Nephron (organoid): Measurements from ENCODE around the gene CROCC2.

Source experiments
- H3K27ac Mint-ChIP-seq, 3 experiments: 2 replicates each; pipeline ENCODE4 v1.8.0; 2020; ENCODE audit warnings: mixed read lengths in 3 of 3, mild to moderate bottlenecking in 2 of 3, moderate library complexity in 1 of 3
- H3K27me3 Mint-ChIP-seq: 2 replicates; pipeline ENCODE4 v1.8.0; 2021; ENCODE audit warnings: low read depth, mild to moderate bottlenecking, moderate library complexity, mixed read lengths
- H3K36me3 Mint-ChIP-seq: 2 replicates; pipeline ENCODE4 v1.8.0; 2020; ENCODE audit warnings: low read depth, mixed read lengths
- H3K4me1 Mint-ChIP-seq: 2 replicates; pipeline ENCODE4 v1.8.0; 2020; ENCODE audit warnings: mixed read lengths
- H3K4me3 Mint-ChIP-seq, 3 experiments: 2 replicates each; pipeline ENCODE4 v1.8.0; 2020; ENCODE audit warnings: mild to moderate bottlenecking in 3 of 3, mixed read lengths in 3 of 3, moderate library complexity in 2 of 3
- H3K9me3 Mint-ChIP-seq: 2 replicates; pipeline ENCODE4 v1.8.0; 2020; ENCODE audit warnings: mixed read lengths
- TF ChIP-seq, protein P1 (sequence below), 3 experiments: fragments of 200-600 bp; sonication (generic); IDR thresholded peaks; one replicate each; pipeline ENCODE4 v1.5.0; 2021; ENCODE audit warnings: antibody characterized with exemption in 3 of 3; ENCODE audit not compliant: unreplicated experiment in 3 of 3

CROCC2 gene

DNA sequence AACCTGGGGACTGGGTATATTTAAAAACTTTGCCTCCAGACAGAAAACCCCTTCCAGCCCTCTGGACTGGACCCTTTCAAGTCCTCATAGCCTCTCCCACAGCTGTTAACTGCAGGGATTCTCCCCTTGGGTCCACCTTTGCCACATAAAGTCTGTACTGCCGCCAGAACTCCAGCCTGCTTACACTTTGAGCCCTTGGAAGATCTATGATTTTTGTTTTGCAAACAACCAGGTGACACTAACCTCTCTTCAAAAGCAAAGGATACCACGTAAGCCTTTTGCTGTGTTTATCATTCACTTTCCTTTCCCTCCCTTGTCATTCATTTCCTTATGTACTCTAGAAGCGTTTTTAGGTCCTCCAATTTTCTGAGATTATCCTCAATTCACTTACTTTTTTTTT is 41.7 kb upstream of the CROCC2 start:
- Mint-ChIP-seq H3K4me3 (no peak overlapping the region), H3K36me3 (no peaks in the 10 kb centered on the region), H3K27me3 (peaks cover 24% of the 10 kb centered on the region), H3K9me3 (no peaks in the 10 kb centered on the region), H3K4me1 (peaks cover 6% of the 10 kb centered on the region), H3K27ac (no peak overlapping the region)
- TF ChIP-seq, protein P1, sequence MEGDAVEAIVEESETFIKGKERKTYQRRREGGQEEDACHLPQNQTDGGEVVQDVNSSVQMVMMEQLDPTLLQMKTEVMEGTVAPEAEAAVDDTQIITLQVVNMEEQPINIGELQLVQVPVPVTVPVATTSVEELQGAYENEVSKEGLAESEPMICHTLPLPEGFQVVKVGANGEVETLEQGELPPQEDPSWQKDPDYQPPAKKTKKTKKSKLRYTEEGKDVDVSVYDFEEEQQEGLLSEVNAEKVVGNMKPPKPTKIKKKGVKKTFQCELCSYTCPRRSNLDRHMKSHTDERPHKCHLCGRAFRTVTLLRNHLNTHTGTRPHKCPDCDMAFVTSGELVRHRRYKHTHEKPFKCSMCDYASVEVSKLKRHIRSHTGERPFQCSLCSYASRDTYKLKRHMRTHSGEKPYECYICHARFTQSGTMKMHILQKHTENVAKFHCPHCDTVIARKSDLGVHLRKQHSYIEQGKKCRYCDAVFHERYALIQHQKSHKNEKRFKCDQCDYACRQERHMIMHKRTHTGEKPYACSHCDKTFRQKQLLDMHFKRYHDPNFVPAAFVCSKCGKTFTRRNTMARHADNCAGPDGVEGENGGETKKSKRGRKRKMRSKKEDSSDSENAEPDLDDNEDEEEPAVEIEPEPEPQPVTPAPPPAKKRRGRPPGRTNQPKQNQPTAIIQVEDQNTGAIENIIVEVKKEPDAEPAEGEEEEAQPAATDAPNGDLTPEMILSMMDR (IDR thresholded peaks at IDR 0.05; ENCODE audit: unreplicated experiment in 3 of 3) = no peak

DNA sequence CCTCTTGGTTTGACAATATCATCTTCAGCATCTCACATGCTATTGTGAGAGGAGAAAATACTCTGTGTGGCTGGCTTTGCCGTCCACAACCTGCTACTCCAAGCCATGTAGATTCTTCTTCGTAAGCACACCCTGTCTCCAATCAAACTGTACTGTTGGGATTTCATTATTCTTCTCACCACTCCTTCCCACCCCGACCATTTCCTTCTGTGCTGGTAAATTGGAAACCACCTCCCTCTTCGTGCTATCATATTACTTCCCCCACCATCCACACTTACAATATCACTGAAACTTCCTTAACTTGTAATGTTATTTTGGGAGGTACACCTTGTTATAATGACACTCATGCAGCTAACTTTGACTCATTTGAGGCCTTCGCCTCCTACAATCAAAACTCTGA is 40.7 kb upstream of the CROCC2 start:
- no peaks in the 10 kb centered on the region for H3K36me3 Mint-ChIP-seq
- no peak overlapping the region for H3K27ac Mint-ChIP-seq

DNA sequence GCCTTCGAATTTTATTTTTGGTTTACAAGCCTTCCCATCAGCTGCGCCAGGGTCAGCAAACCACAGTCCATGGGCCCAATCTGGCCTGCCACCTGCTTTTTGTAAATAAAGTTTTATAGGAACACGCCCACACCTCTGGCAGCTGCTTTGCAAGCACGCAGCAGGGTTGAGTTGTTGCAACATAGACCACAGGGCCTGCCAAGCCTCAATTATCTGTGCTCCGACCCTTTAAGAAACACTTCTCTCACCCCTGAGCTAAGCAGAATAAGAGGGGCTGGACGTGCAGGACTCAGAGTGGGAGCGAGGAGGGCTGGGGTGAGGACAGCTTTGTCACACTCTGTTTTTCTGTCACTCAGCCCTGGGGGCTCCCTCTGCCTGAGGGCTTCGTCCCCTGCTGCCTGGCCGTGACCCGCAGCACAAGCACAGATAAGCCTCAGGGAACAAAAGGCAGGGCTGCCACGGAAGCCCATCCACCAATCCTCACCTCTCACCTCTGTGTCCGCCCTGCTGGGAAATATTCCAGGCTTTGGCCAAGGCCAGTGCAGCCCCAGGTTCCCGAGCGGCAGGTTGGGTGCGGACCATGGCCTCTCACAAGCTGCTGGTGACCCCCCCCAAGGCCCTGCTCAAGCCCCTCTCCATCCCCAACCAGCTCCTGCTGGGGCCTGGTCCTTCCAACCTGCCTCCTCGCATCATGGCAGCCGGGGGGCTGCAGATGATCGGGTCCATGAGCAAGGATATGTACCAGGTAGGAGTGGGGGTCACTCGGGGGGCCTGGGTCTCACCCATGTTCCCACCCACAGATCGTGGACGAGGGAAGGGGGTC is 37.6 kb upstream of the CROCC2 start, which contains the start of gene AGXT:
TSS of gene AGXT (plus strand) at position 539 of the 823 bp plus-strand sequence. CDS start at position 581, 42 bp downstream.
- TF ChIP-seq, protein P1 (IDR thresholded peaks at IDR 0.05; ENCODE audit: unreplicated experiment in 3 of 3) = no peak
- H3K27me3 Mint-ChIP-seq = peaks cover 16% of the 10 kb centered on the region
- peaks cover 6% of the 10 kb centered on the region for H3K4me1 Mint-ChIP-seq
- H3K9me3 Mint-ChIP-seq = no peaks in the 10 kb centered on the region
- no peak within 1 kb of the TSS for H3K27ac Mint-ChIP-seq
- H3K36me3 Mint-ChIP-seq = no peaks in the 10 kb centered on the region
- no peak within 1 kb of the TSS for H3K4me3 Mint-ChIP-seq

More for the DNA sequence above, 40.7 kb upstream of the CROCC2 start:
- TF ChIP-seq, protein P1 (IDR thresholded peaks at IDR 0.05; ENCODE audit: unreplicated experiment in 3 of 3) = no peak
- Mint-ChIP-seq H3K4me1 (peaks cover 6% of the 10 kb centered on the region), H3K9me3 (no peaks in the 10 kb centered on the region), H3K27me3 (peaks cover 21% of the 10 kb centered on the region), H3K4me3 (no peak overlapping the region)

DNA sequence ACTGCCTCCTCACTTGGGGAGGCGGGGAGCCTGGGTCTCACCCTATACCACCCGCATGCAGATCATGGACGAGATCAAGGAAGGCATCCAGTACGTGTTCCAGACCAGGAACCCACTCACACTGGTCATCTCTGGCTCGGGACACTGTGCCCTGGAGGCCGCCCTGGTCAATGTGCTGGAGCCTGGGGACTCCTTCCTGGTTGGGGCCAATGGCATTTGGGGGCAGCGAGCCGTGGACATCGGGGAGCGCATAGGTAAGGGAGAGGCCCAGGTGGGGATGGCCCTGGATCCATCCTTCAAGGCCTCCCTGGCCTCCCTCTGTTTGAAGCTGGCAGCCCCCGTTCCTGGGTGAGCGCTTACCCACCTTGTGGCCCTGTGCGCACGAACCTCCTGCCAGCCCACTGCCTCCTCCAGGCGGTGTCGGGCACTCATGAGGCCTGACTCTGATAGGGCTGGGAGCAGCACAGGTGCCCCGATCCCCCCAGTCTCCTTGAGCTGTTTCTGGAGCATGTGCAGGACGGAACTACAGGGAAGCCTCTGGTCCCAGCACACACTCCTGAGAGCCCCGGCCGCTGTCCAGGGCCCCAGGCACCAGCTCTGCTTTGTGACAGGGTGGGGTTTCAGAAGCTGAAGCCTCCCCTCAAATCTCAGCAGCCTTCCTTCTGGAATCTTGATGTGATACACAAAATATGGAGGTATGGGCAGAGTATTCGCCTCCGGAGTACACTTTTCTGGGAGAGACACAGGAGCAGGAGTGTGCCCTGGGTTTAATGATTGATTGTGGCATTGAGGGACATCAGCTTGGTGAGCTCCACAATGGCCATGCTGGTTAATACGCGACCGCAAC is 36.8 kb upstream of the CROCC2 start:
- H3K4me1 Mint-ChIP-seq = peaks cover 6% of the 10 kb centered on the region
- TF ChIP-seq, protein P1 (IDR thresholded peaks at IDR 0.05; ENCODE audit: unreplicated experiment in 3 of 3) = no peak
- no peak overlapping the region for H3K4me3 Mint-ChIP-seq
- H3K27ac Mint-ChIP-seq = no peak overlapping the region
- H3K27me3 Mint-ChIP-seq = peaks cover 9% of the 10 kb centered on the region
- no peaks in the 10 kb centered on the region for H3K9me3 Mint-ChIP-seq
- H3K36me3 Mint-ChIP-seq = no peaks in the 10 kb centered on the region

DNA sequence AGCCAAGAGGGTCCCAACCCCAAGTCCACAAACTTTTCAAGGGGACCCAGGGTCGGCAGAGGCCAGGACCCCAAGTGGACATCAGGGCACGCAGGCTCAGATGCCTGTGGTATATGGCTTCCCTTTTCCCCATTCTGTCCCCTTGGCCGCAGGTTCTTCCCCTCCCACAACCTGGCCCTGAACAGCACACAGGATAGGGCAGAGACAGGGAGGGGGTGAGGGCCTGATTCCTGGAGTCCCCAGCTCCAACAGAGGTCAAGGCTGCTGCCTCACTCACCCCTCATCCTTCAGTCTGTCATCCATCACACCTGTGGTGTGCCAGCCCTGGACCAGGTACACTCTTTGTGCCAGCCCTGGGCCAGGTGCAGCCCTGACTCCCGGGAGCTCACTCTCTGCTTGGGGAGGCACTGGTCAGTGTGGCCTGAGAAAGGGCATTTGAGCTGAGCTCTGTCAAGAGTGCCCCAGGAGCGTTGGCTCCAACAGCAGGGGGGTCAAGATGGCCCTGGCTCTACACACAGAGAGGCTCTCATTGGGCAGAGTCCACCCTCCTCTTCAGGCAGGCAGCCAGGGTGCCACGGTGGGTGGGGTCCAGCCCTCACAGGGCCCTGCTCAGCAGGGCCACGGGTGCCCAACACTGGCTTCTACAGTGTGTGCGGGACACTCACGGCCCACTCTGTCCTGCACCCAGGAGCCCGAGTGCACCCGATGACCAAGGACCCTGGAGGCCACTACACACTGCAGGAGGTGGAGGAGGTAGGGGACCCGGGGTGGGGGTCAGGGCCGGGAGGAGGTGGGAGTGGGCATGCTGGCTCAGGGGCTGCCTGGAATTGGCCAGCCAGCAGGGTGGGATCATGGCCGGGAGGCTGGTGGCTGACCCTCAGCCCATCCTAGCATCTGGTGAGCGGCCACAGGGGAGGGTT is 35.9 kb upstream of the CROCC2 start:
- H3K9me3 Mint-ChIP-seq = no peaks in the 10 kb centered on the region
- TF ChIP-seq, protein P1 (IDR thresholded peaks at IDR 0.05; ENCODE audit: unreplicated experiment in 3 of 3) = no peak
- H3K27me3 Mint-ChIP-seq = peaks cover 4% of the 10 kb centered on the region
- H3K4me1 Mint-ChIP-seq = peaks cover 6% of the 10 kb centered on the region
- no peaks in the 10 kb centered on the region for H3K36me3 Mint-ChIP-seq
- no peak overlapping the region for H3K27ac Mint-ChIP-seq
- no peak overlapping the region for H3K4me3 Mint-ChIP-seq
